Measurements from ENCODE around the gene HMGCLL1.

The HMGCLL1 gene

DNA sequence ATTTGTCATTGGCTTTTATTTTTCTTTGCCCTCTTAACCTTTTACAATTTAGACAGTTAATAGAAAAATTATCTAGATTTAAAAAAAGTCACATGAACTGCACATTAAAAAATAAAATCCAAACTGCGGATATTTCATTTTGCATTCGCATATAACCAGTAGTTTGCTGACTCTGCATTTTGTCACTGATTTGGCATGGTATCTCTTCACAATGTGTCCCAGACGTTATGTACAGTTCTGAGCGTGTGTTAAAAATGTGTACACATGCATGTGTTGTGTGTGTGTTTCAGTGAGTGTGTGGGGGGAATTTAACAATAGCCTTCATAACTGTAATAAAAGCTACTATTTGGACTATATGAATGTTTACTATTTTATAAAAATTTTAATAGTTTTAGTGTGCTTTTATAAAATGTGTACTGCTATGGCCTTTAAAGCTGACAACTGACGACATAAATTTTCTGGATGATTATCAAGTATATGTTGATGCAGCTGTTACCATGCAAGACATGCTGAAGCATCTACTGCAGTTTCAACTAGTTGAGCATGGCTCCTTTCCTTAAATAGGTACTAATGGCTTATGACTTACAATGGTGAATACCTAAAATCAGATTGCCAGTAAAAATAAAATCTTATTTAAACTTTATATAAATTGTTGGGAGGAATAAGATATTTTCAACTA is 67.7 kb downstream of the HMGCLL1 start:
- no peak overlapping the region for H3K4me3 ChIP-seq (ENCODE audit: low read depth, low read length)
- no peak for TF ChIP-seq CTCF (IDR thresholded peaks at IDR 0.05; ENCODE audit: low read depth, low read length)

DNA sequence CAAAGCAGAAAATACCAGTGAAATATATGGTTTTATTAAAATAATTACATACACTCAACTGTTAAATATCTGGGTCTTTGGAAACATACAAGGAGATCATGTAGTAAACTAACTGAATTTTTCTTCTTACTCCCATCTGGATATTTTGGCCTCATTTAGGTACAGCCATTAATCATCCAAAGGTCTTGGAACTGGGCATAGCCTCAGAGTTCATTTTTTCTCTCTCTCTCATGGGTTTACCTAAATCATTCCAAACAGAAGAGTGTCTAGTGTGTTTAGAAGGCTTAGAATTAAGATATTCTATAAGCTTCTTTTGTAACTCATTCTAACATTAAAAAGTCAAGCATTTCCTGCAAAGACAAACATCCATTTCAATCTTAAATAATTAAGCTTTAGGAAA is 79.4 kb downstream of the HMGCLL1 start:
- TF ChIP-seq CTCF (IDR thresholded peaks at IDR 0.05; ENCODE audit: low read depth, low read length), result no peak
- H3K4me3 ChIP-seq (ENCODE audit: low read depth, low read length), result no peak overlapping the region

GRCh38 chr6:55497694-55498093 is 81.3 kb downstream of the HMGCLL1 start:
- no peak for TF ChIP-seq CTCF (IDR thresholded peaks at IDR 0.05; ENCODE audit: low read depth, low read length)

DNA sequence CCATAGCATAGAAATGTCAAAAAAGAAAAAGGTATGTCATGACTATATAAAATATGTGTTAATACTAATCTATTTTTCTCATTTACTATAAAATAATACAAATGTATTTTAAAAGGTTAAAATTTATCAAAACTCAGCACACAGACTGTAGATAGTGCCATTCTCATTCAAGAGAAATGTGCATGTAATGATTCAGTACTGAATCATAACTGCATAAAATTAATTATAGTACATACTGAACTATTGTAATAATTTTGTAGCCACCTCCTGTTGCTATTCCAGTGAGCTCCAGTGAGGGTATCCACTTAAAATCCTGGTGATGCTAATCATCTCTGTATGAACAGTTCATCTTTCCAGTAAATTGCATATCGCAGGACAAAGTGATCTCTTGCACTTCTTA is 82.8 kb downstream of the HMGCLL1 start:
- no peak overlapping the region for H3K4me3 ChIP-seq (ENCODE audit: low read depth, low read length)
- TF ChIP-seq CTCF (IDR thresholded peaks at IDR 0.05; ENCODE audit: low read depth, low read length), result no peak

More at GRCh38 chr6:55497694-55498093, 81.3 kb downstream of the HMGCLL1 start:
- no peak overlapping the region for H3K4me3 ChIP-seq (ENCODE audit: low read depth, low read length)

GRCh38 chr6:55495277-55495676 is 83.7 kb downstream of the HMGCLL1 start:
- TF ChIP-seq CTCF (IDR thresholded peaks at IDR 0.05; ENCODE audit: low read depth, low read length), result no peak
- no peak overlapping the region for H3K4me3 ChIP-seq (ENCODE audit: low read depth, low read length)

DNA sequence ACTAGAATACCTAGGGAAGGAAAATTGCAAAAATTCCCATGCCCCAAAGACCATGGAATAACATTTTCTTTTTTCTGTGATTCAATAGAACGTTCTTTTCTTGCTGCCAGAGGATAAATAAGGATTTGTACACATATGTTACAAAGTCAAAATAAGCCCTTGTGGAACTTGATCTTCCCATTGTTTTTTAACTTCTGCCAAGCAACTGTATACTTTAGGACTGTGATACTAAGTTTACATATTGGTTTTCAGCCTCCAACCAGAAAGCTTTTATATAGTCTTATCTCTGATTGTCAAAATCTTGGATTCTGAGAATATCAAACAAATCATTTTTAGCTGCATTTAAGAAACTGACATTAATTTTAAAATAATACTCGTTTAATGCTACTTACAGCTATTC is 84.6 kb downstream of the HMGCLL1 start:
- H3K4me3 ChIP-seq (ENCODE audit: low read depth, low read length), result no peak overlapping the region
- no peak for TF ChIP-seq CTCF (IDR thresholded peaks at IDR 0.05; ENCODE audit: low read depth, low read length)

- no peak for TF ChIP-seq CTCF (IDR thresholded peaks at IDR 0.05; ENCODE audit: low read depth, low read length)
- H3K4me3 ChIP-seq (ENCODE audit: low read depth, low read length), result no peak overlapping the region
Observed at GRCh38 chr6:55492259-55492658, 86.7 kb downstream of the HMGCLL1 start.

Measured in WI38 (cell line).